Hepatocyte (in vitro differentiated cells): ENCODE results near the gene DIP2C. TPM values are rescaled to one million over a fixed set of nuclear protein-coding genes. Genes with fewer than 3 reads are reported as not detected.
A peak's percentile ranks its signal among the peaks of the same experiment; 100 is the strongest.

Source experiments
- DNase-seq: peaks from one replicate; pipeline ENCODE4 v3.0.0-alpha.2; 2016; ENCODE audit warnings: low spot score
- H2AFZ ChIP-seq: fragments of 200-600 bp; sonication (generic); 2 replicates; pipeline ENCODE4 v1.6.0; 2016; ENCODE audit warnings: antibody characterized with exemption, mild to moderate bottlenecking
- H3K27ac ChIP-seq: fragments of 200-600 bp; sonication (generic); 2 replicates; pipeline ENCODE4 v1.5.1; 2016; ENCODE audit warnings: mild to moderate bottlenecking
- H3K27me3 ChIP-seq: fragments of 200-600 bp; sonication (generic); 2 replicates; pipeline ENCODE4 v1.6.1; 2016
- H3K36me3 ChIP-seq: fragments of 200-600 bp; sonication (generic); replicated peaks from 2 replicates; pipeline ENCODE4 v1.5.1; 2016; ENCODE audit warnings: low read depth; ENCODE audit not compliant: insufficient read depth
- H3K4me1 ChIP-seq: fragments of 200-600 bp; sonication (generic); 2 replicates; pipeline ENCODE4 v1.5.1; 2016; ENCODE audit warnings: mild to moderate bottlenecking, moderate library complexity; ENCODE audit not compliant: insufficient read depth
- H3K4me2 ChIP-seq: fragments of 200-600 bp; sonication (generic); 2 replicates; pipeline ENCODE4 v1.6.0; 2016
- H3K4me3 ChIP-seq: fragments of 200-600 bp; sonication (generic); 2 replicates; pipeline ENCODE4 v1.5.1; 2016; ENCODE audit warnings: mild to moderate bottlenecking
- H3K79me2 ChIP-seq: fragments of 200-600 bp; sonication (generic); 2 replicates; pipeline ENCODE4 v1.6.0; 2017; ENCODE audit warnings: mild to moderate bottlenecking
- H3K9me2 ChIP-seq: fragments of 200-600 bp; sonication (generic); replicated peaks from 2 replicates; pipeline ENCODE4 v1.6.0; 2017; ENCODE audit warnings: mild to moderate bottlenecking; ENCODE audit not compliant: insufficient read depth
- H3K9me3 ChIP-seq: fragments of 200-600 bp; sonication (generic); 2 replicates; pipeline ENCODE4 v1.5.1; 2016; ENCODE audit warnings: low read depth, mild to moderate bottlenecking
- H4K20me1 ChIP-seq: fragments of 200-600 bp; sonication (generic); 2 replicates; pipeline ENCODE4 v1.6.0; 2016; ENCODE audit warnings: mild to moderate bottlenecking; ENCODE audit not compliant: insufficient read depth, poor library complexity, severe bottlenecking
- EZH2 ChIP-seq: fragments of 200-600 bp; sonication (generic); IDR thresholded peaks from 2 replicates; pipeline ENCODE4 v1.6.1; 2016; ENCODE audit warnings: antibody characterized with exemption, mild to moderate bottlenecking, borderline replicate concordance
- EZH2phosphoT487 ChIP-seq: fragments of 200-600 bp; sonication (generic); IDR thresholded peaks from one replicate; pipeline ENCODE4 v1.6.1; 2018; ENCODE audit warnings: antibody characterized with exemption, mild to moderate bottlenecking, low read depth, moderate library complexity; ENCODE audit not compliant: unreplicated experiment, severe bottlenecking
- WGBS: methylation state at CpG from one replicate; pipeline ENCODE4 v1.1.6; 2016; ENCODE audit warnings: low lambda C conversion rate; ENCODE audit errors: missing lambda C conversion rate; 5-methylcytosine and 5-hydroxymethylcytosine counted together
- polyA plus RNA-seq: library from polyadenylated mRNA; unstranded; fragments of >200 nt; fragmentation: Nextera tagmentation; extraction: Ambion mirVana; gene quantifications from 2 replicates; pipeline ENCODE4 v1.2.1, GENCODE V29; 2016
- total RNA-seq: library from RNA; depleted of rRNA; stranded (reverse); fragments of >200 nt; gene quantifications from 2 replicates; pipeline ENCODE4 v1.2.3, GENCODE V29; 2014
- TF ChIP-seq, protein P1 (sequence below): fragments of 200-600 bp; sonication (generic); IDR thresholded peaks from 2 replicates; pipeline ENCODE4 v1.5.1; 2016; ENCODE audit warnings: antibody characterized with exemption, mild to moderate bottlenecking; ENCODE audit not compliant: poor library complexity

DIP2C gene
- total and polyA plus RNA-seq, 2 experiments from 2014 or later = 11.1 to 12.8 TPM

GRCh38 chr10:492836-493235, 196.6 kb downstream of the DIP2C start:
- peaks cover 59% of the 10 kb centered on the region for H3K79me2 ChIP-seq

GRCh38 chr10:491667-492424, 197.6 kb downstream of the DIP2C start:
- Histone ChIP-seq H3K27me3 (no peaks in the 10 kb centered on the region), H3K4me3 (no peak overlapping the region), H4K20me1 (peaks cover 24% of the 10 kb centered on the region), H3K79me2 (peaks cover 60% of the 10 kb centered on the region), H3K4me1 (peaks cover 7% of the 10 kb centered on the region), H2AFZ (no peak overlapping the region), H3K36me3 (no peaks in the 10 kb centered on the region), H3K9me2 (no peaks in the 10 kb centered on the region), H3K9me3 (no peaks in the 10 kb centered on the region), H3K4me2 (peak overlapping the region; percentile 67), H3K27ac (peak overlapping the region; percentile 33)
- TF ChIP-seq EZH2 = no peak
- no peak for TF ChIP-seq EZH2phosphoT487
- TF ChIP-seq, protein P1, sequence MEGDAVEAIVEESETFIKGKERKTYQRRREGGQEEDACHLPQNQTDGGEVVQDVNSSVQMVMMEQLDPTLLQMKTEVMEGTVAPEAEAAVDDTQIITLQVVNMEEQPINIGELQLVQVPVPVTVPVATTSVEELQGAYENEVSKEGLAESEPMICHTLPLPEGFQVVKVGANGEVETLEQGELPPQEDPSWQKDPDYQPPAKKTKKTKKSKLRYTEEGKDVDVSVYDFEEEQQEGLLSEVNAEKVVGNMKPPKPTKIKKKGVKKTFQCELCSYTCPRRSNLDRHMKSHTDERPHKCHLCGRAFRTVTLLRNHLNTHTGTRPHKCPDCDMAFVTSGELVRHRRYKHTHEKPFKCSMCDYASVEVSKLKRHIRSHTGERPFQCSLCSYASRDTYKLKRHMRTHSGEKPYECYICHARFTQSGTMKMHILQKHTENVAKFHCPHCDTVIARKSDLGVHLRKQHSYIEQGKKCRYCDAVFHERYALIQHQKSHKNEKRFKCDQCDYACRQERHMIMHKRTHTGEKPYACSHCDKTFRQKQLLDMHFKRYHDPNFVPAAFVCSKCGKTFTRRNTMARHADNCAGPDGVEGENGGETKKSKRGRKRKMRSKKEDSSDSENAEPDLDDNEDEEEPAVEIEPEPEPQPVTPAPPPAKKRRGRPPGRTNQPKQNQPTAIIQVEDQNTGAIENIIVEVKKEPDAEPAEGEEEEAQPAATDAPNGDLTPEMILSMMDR = no peak
- 90% methylated on average over 16 of the region's 16 CpGs for WGBS
- no peak for DNase-seq

More at GRCh38 chr10:492836-493235, 196.6 kb downstream of the DIP2C start:
- Histone ChIP-seq H3K4me3 (no peak overlapping the region), H3K4me2 (no peak overlapping the region), H2AFZ (no peak overlapping the region), H3K4me1 (peaks cover 7% of the 10 kb centered on the region), H3K27me3 (no peaks in the 10 kb centered on the region), H3K27ac (no peak overlapping the region), H3K9me3 (no peaks in the 10 kb centered on the region), H3K36me3 (no peaks in the 10 kb centered on the region), H3K9me2 (no peaks in the 10 kb centered on the region), H4K20me1 (peaks cover 26% of the 10 kb centered on the region)
- WGBS = 74% methylated on average over 10 of the region's 10 CpGs
- TF ChIP-seq, protein P1 = no peak
- TF ChIP-seq EZH2phosphoT487 (no peak), EZH2 (no peak)
- DNase-seq = no peak

- Histone ChIP-seq H3K79me2 (peaks cover 60% of the 10 kb centered on the region), H3K9me3 (no peaks in the 10 kb centered on the region), H3K27ac (peak overlapping the region; percentile 33), H3K4me1 (peaks cover 7% of the 10 kb centered on the region), H2AFZ (no peak overlapping the region), H3K9me2 (no peaks in the 10 kb centered on the region), H3K4me3 (no peak overlapping the region), H3K4me2 (peak overlapping the region; percentile 67), H3K27me3 (no peaks in the 10 kb centered on the region), H4K20me1 (peaks cover 28% of the 10 kb centered on the region), H3K36me3 (no peaks in the 10 kb centered on the region)
- whole genome bisulfite sequencing = 52% methylated on average over 23 of the region's 23 CpGs
- DNase-seq = peak; percentile 23
- TF ChIP-seq EZH2 (no peak), EZH2phosphoT487 (no peak)
- TF ChIP-seq, protein P1 = no peak
Observed at GRCh38 chr10:490891-491571, 198.4 kb downstream of the DIP2C start.
